MM.1S (cell line): ENCODE measurements around the gene CCT7.
"Not testable (repeated sequence)": the region's sequence is repeated elsewhere in the genome, so short reads cannot be mapped to it uniquely, and the experiment has no call there.

Source experiments
- DNase-seq: peaks from one replicate; pipeline ENCODE4 v3.0.0-alpha.2; 2015
- H2AFZ ChIP-seq: fragments of 300-600 bp; sonication (generic); 2 replicates; pipeline ENCODE4 v1.6.0; 2016; ENCODE audit warnings: antibody characterized with exemption, low read length
- H3F3A ChIP-seq: fragments of 300-600 bp; sonication (generic); 2 replicates; pipeline ENCODE4 v1.6.1; 2016; ENCODE audit warnings: mild to moderate bottlenecking, antibody characterized with exemption, low read length, moderate library complexity, mixed read lengths; ENCODE audit not compliant: insufficient read depth
- H3K27ac ChIP-seq: fragments of 300-600 bp; sonication (generic); 2 replicates; pipeline ENCODE4 v1.5.1; 2016; ENCODE audit warnings: mild to moderate bottlenecking, low read length
- H3K27me3 ChIP-seq: fragments of 300-600 bp; sonication (generic); replicated peaks from 2 replicates; pipeline ENCODE4 v1.6.0; 2016; ENCODE audit warnings: low read length; ENCODE audit not compliant: insufficient read depth
- H3K36me3 ChIP-seq: fragments of 300-600 bp; sonication (generic); replicated peaks from 2 replicates; pipeline ENCODE4 v1.6.1; 2016; ENCODE audit warnings: mild to moderate bottlenecking, low read length, mixed read lengths; ENCODE audit not compliant: insufficient read depth
- H3K4me1 ChIP-seq: fragments of 300-600 bp; sonication (generic); 2 replicates; pipeline ENCODE4 v1.6.1; 2016; ENCODE audit warnings: low read length, mixed read lengths
- H3K4me2 ChIP-seq: fragments of 300-600 bp; sonication (generic); 2 replicates; pipeline ENCODE4 v1.6.0; 2016; ENCODE audit warnings: low read depth, low read length
- H3K4me3 ChIP-seq: fragments of 300-600 bp; sonication (generic); 2 replicates; pipeline ENCODE4 v1.5.1; 2016; ENCODE audit warnings: low read length, mixed read lengths
- H3K79me2 ChIP-seq: fragments of 300-600 bp; sonication (generic); 2 replicates; pipeline ENCODE4 v1.6.1; 2016; ENCODE audit warnings: mixed run types, low read length, mixed read lengths
- H3K9ac ChIP-seq: fragments of 300-600 bp; sonication (generic); 2 replicates; pipeline ENCODE4 v1.6.1; 2016; ENCODE audit warnings: low read length, mixed read lengths
- H3K9me2 ChIP-seq: fragments of 300-600 bp; sonication (generic); replicated peaks from 2 replicates; pipeline ENCODE4 v1.6.1; 2016; ENCODE audit warnings: mild to moderate bottlenecking, low read length, mixed read lengths; ENCODE audit not compliant: insufficient read depth
- H3K9me3 ChIP-seq: fragments of 300-600 bp; sonication (generic); replicated peaks from 2 replicates; pipeline ENCODE4 v1.6.1; 2016; ENCODE audit warnings: mild to moderate bottlenecking, low read length, mixed read lengths; ENCODE audit not compliant: insufficient read depth
- H4K20me1 ChIP-seq: fragments of 300-600 bp; sonication (generic); 2 replicates; pipeline ENCODE4 v1.6.1; 2016; ENCODE audit warnings: mild to moderate bottlenecking, low read length, moderate library complexity, mixed read lengths; ENCODE audit not compliant: insufficient read depth
- CTCF ChIP-seq: fragments of 300-600 bp; sonication (generic); IDR thresholded peaks from 2 replicates; pipeline ENCODE4 v1.5.1; 2016; ENCODE audit warnings: antibody characterized with exemption, low read length, mixed read lengths
- EZH2 ChIP-seq: fragments of 300-600 bp; sonication (generic); optimal IDR thresholded peaks from 2 replicates; pipeline ENCODE3; 2017; ENCODE audit warnings: low read depth, mild to moderate bottlenecking, antibody characterized with exemption, low read length, mixed read lengths
- EZH2phosphoT487 ChIP-seq: fragments of 300-600 bp; sonication (generic); IDR thresholded peaks from 2 replicates; pipeline ENCODE4 v1.6.1; 2018; ENCODE audit warnings: antibody characterized with exemption, low read length

Gene CCT7

GRCh38 chr2:73197579-73197978 is 36.5 kb upstream of the CCT7 start:
- Histone ChIP-seq H3K27me3 (no peaks in the 10 kb centered on the region), H2AFZ (no peak overlapping the region), H3K9ac (no peak overlapping the region), H3K79me2 (no peaks in the 10 kb centered on the region), H3K9me3 (no peaks in the 10 kb centered on the region), H3F3A (no peaks in the 10 kb centered on the region), H3K27ac (no peak overlapping the region), H3K4me3 (no peak overlapping the region), H4K20me1 (no peaks in the 10 kb centered on the region), H3K4me2 (no peak overlapping the region), H3K36me3 (no peaks in the 10 kb centered on the region), H3K9me2 (no peaks in the 10 kb centered on the region), H3K4me1 (no peaks in the 10 kb centered on the region)
- TF ChIP-seq EZH2 = no peak
- no peak for TF ChIP-seq CTCF
- no peak for TF ChIP-seq EZH2phosphoT487
- no peak for DNase-seq

- H3K27me3 ChIP-seq, H3K4me1 ChIP-seq, H3K9ac ChIP-seq, H3K9me2 ChIP-seq, H3F3A ChIP-seq, DNase-seq, H2AFZ ChIP-seq, H3K36me3 ChIP-seq, H4K20me1 ChIP-seq, H3K4me3 ChIP-seq, H3K9me3 ChIP-seq, H3K79me2 ChIP-seq, H3K4me2 ChIP-seq, H3K27ac ChIP-seq: not testable (repeated sequence)
Measured at GRCh38 chr2:73200281-73200680, 33.8 kb upstream of the CCT7 start.

GRCh38 chr2:73202156-73203054 is 31.7 kb upstream of the CCT7 start, which contains the start of gene NOTO:
Gene NOTO, plus strand, starts transcription at chr2:73202574. Its CDS starts 93 bp downstream, at chr2:73202667.
- no peak within 1 kb of the TSS for H3K4me2 ChIP-seq
- no peak within 1 kb of the TSS for H2AFZ ChIP-seq
- H3K4me3 ChIP-seq = no peak within 1 kb of the TSS

More at GRCh38 chr2:73202156-73203054, 31.7 kb upstream of the CCT7 start, which contains the start of gene NOTO:
- Histone ChIP-seq H3K27ac (no peak within 1 kb of the TSS), H3K9ac (no peak within 1 kb of the TSS), H4K20me1 (no peaks in the 10 kb centered on the region), H3F3A (no peaks in the 10 kb centered on the region), H3K79me2 (no peaks in the 10 kb centered on the region), H3K9me2 (no peaks in the 10 kb centered on the region), H3K4me1 (no peaks in the 10 kb centered on the region), H3K9me3 (no peaks in the 10 kb centered on the region), H3K36me3 (no peaks in the 10 kb centered on the region), H3K27me3 (peaks cover 2% of the 10 kb centered on the region; the same call in 1 of the 2 replicates)
- no peak for DNase-seq
- TF ChIP-seq EZH2phosphoT487 (no peak), EZH2 (no peak), CTCF (no peak)
